GM18870 (cell line): Measurements from ENCODE around the gene GOLM1.
"Not testable (repeated sequence)": the region's sequence is repeated elsewhere in the genome, so short reads cannot be mapped to it uniquely, and the experiment has no call there.

Experiments used
- ATAC-seq: cut with Tn5 transposase; IDR thresholded peaks from one replicate; pipeline ENCODE4 v1.9.1; 2021; ENCODE audit warnings: moderate library complexity; ENCODE audit not compliant: unreplicated experiment

The GOLM1 gene

DNA sequence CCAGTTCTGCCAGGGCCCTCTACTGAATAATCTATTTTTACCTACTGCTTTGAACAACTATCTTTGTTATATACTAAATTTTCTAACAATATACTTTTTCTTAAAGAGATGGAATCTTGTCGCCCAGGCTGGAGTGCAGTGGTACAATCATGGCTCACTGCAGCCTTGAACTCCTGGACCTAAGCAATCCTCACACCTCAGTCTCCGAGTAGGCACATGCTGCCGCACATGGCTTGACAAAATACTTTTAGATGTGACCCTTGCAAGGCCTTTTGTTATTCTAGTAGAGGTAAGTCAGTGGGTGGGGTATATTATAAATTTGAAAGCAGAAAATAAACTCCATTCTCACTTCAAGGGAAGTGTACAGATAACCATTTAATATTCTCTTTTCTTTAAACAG lies 7.9 kb downstream of the GOLM1 start:
- ATAC-seq, result no peak

DNA sequence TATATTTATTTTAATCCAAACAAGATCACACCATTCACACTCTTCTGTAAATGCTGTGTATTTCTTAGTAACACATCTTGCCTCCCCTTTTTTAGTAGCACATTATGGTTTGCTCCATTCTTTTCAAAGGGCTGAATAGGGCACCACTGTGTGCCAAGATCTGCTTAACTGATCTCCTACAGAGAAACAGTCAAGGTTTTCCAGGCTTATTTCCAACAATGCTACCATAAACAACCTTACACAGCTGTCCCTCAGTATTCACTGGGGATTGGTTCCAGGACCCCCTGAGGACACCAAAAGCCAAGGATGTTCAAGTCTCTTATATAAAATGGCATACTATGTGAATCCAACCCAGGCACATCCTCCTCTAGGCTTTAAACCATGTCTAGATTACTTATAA lies 16.5 kb downstream of the GOLM1 start:
- no peak for ATAC-seq

DNA sequence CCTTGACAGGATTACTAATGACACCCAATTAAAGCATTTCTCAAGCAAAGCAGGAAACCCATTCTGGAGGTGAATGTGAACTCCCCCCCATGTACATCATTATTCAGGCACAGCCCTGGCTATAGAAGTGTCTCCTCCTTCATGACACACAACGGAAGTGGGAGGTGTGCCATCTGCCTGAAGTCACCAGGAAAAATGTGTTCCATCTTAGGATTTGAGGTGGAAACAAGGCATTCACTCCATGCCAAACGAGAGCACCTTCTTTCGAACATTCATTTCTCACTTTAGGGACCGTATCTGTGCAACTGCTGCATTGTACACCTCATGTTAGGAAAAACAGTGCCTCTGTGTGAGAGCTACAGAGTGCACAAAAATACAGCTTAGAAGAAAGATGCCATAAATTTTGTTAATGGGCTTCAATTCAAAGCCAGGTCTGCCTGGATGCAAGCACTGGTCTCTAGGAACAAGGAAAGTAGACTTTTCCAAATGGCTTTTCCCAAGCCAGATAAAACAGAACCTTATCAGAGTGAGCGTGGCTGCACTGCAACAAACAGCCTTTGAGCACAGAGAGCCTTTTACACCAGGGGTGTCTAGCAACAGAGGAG lies 19.4 kb downstream of the GOLM1 start:
- no peak for ATAC-seq

DNA sequence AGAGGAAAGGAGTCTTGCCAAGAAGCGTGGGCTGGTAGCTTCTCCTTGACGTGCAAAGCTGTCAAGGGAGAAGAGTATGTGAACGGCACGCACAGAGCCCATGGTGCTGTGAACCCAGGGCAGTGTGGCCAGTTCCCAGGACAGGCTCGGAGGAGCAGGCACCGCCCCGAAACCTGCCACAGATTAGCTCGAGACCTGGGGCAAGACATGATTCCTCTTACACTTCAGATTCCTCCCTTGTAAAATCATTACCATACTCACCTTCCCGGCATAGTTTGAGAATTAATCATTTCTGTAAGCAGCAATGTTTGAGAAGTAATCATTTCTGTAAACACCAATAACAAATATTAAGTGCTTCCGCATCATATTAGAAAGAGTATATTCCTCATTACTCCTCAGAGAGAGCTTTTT lies 19.9 kb downstream of the GOLM1 start:
- ATAC-seq, result no peak

DNA sequence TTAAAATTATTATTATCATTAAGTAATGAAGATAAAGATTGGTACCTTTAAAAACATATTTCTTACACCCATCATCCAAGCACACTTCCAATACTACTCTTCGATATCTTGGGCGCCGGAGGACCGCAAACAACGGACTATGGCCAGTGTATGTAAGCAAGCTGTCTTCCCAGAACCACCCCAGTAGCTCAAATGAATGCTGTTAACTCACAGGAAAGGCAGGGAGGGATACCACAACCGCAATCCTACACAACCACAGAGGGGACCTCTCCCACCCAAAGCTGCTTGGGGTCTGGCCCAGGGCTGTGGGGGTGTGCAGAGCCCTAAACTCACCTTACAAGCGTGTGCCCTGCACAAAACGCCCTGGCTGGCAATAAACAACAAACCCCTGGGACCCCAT lies 20.6 kb downstream of the GOLM1 start:
- no peak for ATAC-seq

DNA sequence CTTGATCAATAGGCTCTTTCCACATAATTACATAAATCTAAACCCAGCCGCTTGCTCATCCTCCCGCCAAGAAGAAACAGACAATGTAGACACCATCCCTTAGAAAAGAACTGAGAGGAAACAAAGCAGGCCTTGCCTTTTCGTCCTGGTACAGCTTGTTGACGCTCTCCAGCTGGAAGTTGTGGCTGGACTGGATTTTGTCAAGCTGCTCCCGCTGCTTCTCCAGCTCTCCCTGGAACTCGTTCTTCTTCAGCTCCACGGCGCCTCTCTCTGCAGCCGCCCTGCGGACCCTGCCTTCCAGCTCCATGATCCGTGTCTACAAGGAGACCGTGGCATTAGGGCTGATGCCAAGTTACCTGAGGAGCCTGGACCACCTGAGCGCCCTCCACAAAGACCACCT lies 22.1 kb downstream of the GOLM1 start:
- no peak for ATAC-seq

DNA sequence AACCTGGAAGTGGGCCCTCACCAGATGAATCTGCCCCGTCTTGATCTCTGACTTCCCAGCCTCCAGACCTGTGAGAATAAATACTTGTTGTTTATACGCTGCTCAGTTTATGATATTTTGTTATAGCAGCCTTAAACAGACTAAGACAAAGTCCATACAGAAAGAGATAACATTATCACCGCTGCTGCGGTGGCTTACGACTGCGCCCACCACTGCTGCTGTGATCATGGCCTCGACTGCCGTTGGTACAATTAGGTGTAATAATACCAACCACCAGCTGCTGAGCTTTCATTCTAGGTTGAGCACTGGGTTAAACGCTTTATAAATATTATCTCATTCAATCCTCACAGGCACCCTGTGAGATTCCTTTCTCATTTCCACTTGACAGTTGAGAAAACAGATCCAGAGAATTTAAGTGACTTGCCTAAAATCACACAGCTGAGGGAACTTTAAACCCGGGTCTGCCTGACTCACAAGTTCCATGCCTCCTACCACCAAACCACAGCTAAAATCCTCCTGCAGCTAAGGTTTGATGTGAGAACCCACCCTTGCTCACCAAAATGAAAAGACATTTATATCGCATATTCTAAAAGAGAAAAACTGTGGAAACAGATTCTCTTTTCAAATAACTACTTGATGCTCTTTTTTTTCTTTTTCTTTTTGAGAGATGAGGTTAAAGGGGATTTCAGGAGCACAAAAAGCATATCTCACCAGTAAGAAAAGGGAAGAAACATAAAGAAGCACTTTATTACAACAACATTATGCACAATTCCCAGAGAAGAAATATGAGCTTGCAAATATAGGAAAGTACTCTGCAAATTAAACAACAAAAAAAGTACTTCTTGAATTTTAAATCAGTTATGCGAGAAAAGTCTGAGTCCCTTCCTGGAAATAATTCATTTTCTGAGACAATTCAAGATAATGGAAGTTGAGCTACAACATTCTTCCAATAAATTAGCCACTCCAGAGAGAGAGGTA lies 23.9 kb downstream of the GOLM1 start:
- ATAC-seq, result no peak

DNA sequence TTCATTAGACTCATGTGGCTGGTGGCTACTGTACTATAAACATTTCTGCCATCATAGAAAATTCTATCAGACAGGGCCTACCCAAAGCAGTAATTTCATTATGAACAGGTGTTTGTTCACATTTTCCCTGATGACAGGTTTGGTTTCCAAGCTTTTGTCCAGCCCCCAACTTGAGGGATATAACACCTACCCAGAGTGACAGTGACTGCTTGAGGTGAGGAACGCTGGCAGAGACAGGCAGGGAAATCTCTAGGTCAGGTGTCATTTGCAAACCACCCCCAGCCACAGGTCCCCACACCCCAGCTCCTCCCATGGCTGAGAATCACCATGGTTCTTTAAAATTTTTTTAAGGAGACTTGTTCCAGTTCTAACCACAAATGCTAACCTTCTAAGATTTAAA lies 25.5 kb downstream of the GOLM1 start:
- ATAC-seq, result no peak

DNA sequence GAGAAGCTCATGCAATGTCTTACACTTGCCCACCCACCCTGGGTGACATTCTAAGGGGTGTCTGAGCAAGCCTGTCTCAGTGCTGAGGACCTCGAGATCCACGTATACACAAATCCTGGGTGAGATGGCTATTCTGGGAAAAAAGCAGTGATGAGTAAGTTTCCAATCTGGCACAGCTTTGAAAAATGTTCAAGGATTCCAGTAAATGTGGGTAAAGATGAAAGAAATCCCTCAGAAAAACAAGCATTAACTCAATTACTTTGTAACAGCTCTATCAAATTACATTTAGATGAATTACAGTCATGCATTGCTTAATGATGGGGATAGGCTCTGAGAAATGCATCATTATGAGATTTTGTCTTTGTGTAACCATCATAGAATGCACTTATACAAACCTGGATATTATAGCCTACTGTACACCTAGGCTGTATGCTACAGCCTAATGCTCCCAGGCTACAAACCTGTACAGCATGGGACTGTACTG lies 26.9 kb downstream of the GOLM1 start:
- no peak for ATAC-seq

DNA sequence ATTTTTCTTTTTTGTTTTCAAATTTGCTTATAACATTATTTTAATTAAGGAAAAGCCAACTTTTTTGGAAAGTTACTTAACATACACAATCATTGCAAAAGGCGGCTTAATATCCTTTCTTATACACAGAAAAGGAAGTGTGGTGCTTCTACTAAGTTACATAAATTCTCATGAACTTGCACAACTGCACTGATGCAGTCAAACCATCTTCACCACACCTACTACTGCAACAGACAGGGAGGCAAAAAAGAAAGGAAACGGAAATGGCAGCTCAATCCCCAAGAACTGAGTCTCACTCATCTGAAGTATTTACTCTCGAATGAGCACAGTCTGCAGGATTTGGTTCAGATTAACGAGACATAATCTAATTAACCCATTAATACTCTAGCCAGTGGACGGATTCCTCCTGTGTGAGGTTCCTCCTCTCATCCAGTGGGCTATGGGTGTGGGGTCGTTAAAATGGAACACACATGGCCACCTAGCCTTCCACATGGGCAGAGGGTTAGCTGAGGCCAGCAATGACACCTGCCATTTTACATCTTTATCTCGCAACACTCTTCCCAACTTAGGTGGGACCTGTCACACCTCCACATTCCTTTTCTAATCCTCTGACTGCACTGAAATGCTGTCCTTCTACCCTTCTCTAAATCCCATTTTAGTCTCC lies 30.0 kb downstream of the GOLM1 start:
- ATAC-seq, result no peak

DNA sequence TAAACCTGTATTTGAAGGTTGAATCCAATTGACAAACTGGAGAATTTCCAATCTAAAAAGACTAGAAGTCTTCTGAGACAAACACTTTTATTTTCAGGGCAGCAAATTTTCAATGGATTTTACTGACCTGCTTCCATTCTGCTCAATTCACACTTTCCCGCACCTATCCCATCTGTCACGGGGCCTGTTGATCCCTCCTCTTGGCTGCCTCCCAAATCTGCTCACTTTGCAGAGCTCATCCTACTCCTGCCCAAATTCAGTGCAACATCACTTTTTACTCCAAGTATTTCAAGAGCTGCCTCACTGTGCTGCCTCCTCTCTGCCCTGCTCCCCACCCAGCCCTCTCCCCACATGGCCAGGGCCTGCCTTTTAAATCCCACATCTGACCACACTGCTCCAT lies 35.1 kb downstream of the GOLM1 start:
- ATAC-seq, result no peak

DNA sequence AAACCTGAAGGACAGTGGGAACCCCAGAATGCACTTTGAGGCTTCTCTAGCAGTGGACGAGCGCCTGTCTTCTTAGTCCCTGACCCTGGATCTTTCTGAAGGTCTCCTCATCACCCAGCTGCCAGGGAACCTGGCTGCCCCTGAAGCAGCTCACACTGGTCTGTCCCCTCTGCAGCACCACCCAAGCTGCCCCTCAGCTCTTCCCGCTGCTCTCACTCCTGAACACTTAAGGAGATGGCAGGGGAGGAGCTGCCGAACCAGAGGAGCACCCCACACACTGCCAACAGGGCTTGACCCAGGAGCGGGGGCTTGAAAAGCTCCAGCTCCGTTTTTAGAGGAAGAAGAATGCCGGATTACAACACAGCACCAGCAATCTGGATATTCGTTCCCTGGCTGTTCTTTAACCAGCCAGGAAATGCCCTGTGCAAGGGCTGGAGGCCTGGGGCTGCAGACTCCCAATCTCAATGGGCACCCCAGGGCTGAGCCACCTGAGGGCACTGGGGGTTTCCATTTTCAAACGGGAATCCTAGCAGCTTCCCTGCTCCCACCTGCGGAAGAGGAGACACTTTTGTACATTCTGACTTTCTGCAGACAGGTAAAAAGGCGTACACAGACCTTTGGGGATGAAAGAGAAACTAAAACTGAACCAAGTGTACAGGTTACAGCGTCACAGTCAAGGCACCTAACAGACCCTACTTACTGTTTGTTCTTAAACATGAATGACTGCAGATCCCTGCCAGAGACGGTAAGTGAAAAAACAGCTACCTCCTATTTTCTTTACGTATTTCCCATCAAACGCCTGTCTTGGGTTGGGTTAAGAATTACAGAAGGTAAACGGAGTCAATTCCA lies 36.3 kb downstream of the GOLM1 start:
- ATAC-seq, result no peak

DNA sequence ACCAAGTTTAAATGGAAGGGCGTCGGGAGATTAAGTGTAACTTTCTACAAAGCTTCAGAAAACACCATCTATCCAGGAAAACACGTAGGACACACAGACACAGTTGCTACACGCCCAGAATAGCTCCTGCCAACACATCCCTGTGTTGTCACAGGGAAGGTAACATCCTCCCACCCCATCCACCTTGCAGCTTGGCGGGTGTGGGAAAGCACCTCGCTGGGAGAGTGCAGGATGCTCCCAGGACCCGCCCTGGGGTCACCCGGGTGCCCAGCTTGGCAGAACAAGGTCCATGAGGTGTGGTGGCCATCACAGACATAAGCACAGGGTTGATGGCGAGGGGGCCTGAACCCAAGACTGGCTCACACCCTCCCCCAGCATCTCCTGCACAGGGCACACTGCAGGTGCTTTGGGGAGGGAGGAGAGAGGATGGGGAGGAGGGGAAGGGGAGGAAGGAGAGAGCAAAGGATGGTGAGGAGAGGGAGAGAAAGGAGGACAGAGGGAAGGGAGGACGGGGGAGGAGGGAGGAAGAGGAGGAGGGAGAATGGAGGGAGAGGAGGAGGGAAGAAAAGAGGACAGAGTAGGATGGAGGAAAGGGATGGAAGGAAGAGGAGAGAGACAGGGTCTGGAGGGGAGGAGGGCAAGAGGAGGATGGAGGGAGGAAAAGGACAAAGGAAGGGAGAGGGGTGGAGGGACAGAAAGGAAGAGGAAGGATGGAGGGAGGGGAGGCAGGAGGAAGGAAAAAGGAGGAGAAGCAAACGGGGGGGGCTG lies 37.2 kb downstream of the GOLM1 start:
- no peak for ATAC-seq

DNA sequence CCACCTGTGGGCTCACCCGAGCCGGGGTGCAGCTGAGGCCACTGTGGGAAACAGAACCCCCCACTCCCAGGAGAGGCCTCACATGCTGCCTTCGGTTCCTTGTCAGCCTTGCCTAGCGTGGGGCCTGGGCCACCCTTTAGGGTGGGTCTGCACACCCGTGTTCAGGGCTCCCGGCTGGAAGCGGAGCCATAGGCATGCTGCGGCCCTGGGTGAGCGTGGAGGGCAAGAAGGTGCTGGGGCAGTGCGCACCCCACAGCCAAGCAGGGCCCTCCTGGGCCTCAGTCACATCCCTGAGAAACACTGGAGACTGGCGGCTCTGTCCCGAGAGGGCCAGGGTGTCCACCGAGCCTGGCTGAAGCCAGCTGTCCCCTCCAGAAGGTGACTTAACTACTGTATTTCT lies 41.9 kb downstream of the GOLM1 start:
- ATAC-seq, result no peak

DNA sequence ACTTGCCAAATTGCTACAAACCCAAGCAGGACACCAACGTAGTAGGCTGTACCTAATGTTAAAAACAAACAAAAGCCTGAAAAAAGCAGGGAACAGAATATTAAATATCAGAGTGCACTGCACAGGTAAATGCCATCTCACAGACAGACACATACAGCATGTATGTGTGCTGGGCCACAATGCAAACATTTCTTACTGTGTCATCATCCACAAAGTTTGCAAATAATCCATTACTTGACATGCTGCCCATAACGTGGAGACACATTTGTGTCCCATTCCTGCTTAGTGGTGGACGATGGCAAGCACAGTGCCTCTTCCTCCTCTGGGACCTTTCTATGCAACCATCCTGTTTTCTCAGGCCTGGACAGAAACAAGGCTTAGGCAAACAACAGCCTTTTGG lies 44.7 kb downstream of the GOLM1 start:
- ATAC-seq, result no peak

DNA sequence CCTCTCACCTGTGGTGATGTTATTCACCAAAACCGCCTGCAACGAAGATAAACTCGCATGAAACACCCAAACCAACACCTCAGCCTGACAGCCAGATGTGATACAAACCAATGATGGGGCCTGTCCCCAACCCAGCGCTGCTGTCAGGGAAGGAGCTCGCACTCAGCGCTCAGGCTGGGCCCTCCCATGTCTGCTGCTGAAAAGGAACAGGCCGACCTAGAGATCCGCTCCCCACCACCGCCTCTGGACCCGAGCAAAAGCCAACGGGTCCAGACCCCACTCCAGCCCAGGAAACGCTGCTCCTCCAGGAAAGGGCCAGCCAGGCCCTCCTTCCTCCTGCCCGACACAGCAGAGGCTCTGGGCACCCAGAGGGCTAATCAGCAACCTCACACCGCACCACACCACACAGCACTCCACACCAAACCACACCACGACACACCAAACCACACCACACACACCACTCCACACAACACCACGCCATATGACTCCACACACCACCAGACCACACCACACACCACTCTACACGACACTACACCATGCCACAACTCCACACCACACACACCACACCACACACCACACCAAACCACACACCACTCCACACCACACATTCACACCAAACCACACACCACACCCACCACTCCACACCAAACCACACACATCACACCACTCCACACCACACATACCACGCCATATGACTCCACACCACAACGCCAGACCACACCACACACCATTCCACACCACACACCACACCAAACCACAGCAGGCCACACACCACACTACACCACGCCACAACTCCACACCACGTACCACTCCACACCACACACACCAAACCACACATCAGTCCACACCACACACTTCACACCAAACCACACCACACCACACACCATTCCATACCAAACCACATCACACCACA lies 46.5 kb downstream of the GOLM1 start:
- ATAC-seq, result no peak

DNA sequence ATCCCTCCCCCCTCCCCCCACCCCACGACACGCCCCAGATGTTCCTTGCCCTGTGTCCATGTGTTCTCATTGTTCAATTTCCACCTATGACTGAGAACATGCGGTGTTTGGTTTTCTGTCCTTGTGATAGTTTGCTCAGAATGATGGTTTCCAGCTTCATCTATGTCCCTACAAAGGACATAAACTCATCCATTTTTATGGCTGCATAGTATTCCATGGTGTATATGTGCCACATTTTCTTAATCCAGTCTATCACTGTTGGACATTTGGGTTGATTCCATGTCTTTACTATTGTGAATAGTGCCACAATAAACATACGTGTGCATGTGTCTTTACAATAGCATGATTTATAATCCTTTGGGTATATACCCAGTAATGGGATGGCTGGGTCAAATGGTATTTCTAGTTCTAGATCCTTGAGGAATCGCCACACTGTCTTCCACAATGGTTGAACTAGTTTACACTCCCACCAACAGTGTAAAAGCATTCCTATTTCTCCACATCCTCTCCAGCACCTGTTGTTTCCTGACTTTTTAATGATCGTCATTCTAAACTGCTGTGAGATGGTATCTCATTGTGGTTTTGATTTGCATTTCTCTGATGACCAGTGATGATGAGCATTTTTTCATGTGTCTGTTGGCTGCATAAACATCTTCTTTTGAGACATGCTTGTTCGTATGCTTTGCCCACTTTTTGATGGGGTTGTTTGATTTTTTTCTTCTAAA lies 51.2 kb downstream of the GOLM1 start:
- ATAC-seq, result not testable (repeated sequence)

DNA sequence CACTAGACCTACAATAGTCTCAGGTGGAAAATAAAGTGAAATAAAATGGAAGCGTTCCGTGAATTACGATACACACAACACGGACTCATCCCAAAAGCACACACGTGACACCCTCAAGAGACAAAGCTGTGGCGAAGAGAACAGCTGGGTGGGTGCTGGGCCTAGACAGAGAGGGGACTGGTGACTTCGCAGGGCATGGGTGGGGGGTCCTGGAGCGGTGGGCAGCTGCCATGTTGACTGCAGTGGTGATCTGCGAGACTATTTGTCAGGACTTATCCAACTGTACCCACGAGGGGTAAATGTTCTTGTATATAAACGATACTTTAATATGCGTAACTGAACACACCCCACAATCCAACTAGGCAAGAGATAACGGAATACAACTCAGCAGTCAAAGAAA lies 52.0 kb downstream of the GOLM1 start:
- ATAC-seq, result no peak
